HG03442 (cell line): ENCODE measurements around the gene FAM117B.
A peak's percentile ranks its signal among the peaks of the same experiment; 100 is the strongest.
"Not testable (repeated sequence)": the region's sequence is repeated elsewhere in the genome, so short reads cannot be mapped to it uniquely, and the experiment has no call there.

ENCODE experiments used
- ATAC-seq: cut with Tn5 transposase; IDR thresholded peaks from one replicate; pipeline ENCODE4 v1.9.1; 2021; ENCODE audit warnings: mild to moderate bottlenecking, moderate library complexity; ENCODE audit not compliant: unreplicated experiment

FAM117B gene

GRCh38 chr2:202756598-202756997, 121.8 kb downstream of the FAM117B start:
- no peak for ATAC-seq

- no peak for ATAC-seq
These were observed 122.6 kb downstream of the FAM117B start for GRCh38 chr2:202757339-202757738.

GRCh38 chr2:202758128-202758527, 123.4 kb downstream of the FAM117B start:
- no peak for ATAC-seq

GRCh38 chr2:202758604-202759003, 123.8 kb downstream of the FAM117B start:
- no peak for ATAC-seq

- no peak for ATAC-seq
These were observed 126.1 kb downstream of the FAM117B start for GRCh38 chr2:202760848-202761247.

- no peak for ATAC-seq
These were observed 127.8 kb downstream of the FAM117B start for GRCh38 chr2:202762556-202762955.

- no peak for ATAC-seq
These were observed 129.1 kb downstream of the FAM117B start for GRCh38 chr2:202763916-202764315.

- ATAC-seq = no peak
These were observed 130.2 kb downstream of the FAM117B start for GRCh38 chr2:202764991-202765390.

GRCh38 chr2:202765436-202765835, 130.7 kb downstream of the FAM117B start:
- ATAC-seq = no peak

GRCh38 chr2:202768273-202768672, 133.5 kb downstream of the FAM117B start:
- ATAC-seq = no peak

GRCh38 chr2:202769201-202769600, 134.4 kb downstream of the FAM117B start:
- ATAC-seq = no peak

GRCh38 chr2:202771336-202771735, 136.6 kb downstream of the FAM117B start:
- ATAC-seq = no peak

GRCh38 chr2:202771741-202772460, 137.1 kb downstream of the FAM117B start:
- ATAC-seq = no peak

GRCh38 chr2:202773301-202773973, 138.7 kb downstream of the FAM117B start:
- no peak for ATAC-seq

- ATAC-seq = no peak
These were observed 139.3 kb downstream of the FAM117B start for GRCh38 chr2:202774104-202774503.

- ATAC-seq = no peak
These were observed 143.4 kb downstream of the FAM117B start for GRCh38 chr2:202778217-202778616.

- ATAC-seq = peak; percentile 97
These were observed 145.8 kb downstream of the FAM117B start for GRCh38 chr2:202780514-202781021.

- no peak for ATAC-seq
These were observed 148.3 kb downstream of the FAM117B start for GRCh38 chr2:202782940-202783558.

GRCh38 chr2:202786842-202787241, 152.1 kb downstream of the FAM117B start:
- ATAC-seq = no peak

- ATAC-seq = no peak
These were observed 155.9 kb downstream of the FAM117B start for GRCh38 chr2:202790676-202791075.

- ATAC-seq = no peak
These were observed 163.2 kb downstream of the FAM117B start for GRCh38 chr2:202797944-202798343.

- not testable (repeated sequence) for ATAC-seq
These were observed 171.1 kb downstream of the FAM117B start for GRCh38 chr2:202805911-202806310.
